ENCODE results near the gene SEC23IP.
A peak's percentile ranks its signal among the peaks of the same experiment; 100 is the strongest.
"Not testable (repeated sequence)": the region's sequence is repeated elsewhere in the genome, so short reads cannot be mapped to it uniquely, and the experiment has no call there.

The SEC23IP gene

GRCh38 chr10:119892188-119893065, at the start of gene SEC23IP:
SEC23IP (plus strand) TSS chr10:119892730; CDS start chr10:119892783, 53 bp downstream.
- DNase-seq (ENCODE audit: low read depth) = peak; percentile 90

DNA sequence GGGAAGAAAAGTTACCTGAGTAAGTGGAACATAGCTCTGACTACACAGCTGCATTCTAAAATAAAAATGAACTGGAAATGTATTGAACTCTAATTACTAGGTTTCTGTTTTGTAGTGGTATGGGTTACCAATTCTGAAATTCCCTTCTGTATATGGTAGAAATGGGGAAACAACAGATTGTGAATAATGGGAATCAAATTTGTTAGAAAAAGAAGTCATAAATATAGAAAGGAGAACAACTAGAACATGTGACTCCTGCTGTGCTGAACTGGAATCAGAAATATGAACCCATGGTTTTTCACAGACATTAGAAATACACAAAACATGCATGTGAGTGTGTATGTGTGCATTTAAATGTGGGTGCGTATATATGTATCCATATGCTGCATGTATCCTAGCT, 46.9 kb upstream of the SEC23IP start:
- DNase-seq (ENCODE audit: low read depth) = no peak

GRCh38 chr10:119849031-119849789, 43.3 kb upstream of the SEC23IP start:
- no peak for DNase-seq (ENCODE audit: low read depth)

GRCh38 chr10:119849944-119850343, 42.6 kb upstream of the SEC23IP start:
- no peak for DNase-seq (ENCODE audit: low read depth)

DNA sequence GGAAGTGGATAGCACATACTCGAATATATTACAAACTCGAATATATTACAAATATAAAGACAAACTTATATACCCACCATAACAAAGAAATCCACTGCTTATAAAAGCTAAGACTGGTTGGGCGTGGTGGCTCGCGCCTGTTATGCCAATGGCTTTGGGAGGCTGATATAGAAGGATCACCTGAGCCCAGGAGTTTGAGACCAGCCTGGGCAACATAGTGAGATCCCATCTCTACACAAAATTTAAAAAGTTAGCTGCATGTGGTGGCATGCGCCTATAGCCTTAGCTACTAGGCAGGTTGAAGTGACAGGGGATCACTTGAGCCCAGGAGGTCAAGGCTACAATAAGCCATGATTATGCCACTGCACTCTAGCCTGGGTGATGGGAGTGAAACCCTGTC, 40.3 kb upstream of the SEC23IP start:
- DNase-seq (ENCODE audit: low read depth) = no peak

DNA sequence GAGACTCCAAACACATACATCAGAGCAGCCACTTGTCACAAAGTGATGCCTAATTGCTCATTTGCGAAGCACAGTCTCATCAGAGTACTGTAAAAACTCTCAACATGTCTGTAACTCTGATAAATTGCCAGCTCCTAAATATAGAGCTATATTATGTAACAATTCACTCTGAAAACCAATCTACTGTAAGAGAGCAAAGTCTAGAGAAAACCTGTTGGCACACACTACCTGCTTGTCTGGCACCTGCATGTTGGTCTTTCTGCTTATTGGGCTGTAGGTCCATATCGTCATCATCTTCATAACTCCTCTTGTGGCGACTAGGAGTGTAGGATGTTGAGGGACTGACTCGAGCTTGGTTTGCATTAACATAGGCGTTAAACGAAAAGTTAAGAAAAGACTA, 39.7 kb upstream of the SEC23IP start:
- no peak for DNase-seq (ENCODE audit: low read depth)

- DNase-seq (ENCODE audit: low read depth) = no peak
These were observed 39.0 kb upstream of the SEC23IP start for GRCh38 chr10:119853574-119853973.

- no peak for DNase-seq (ENCODE audit: low read depth)
These were observed 34.5 kb upstream of the SEC23IP start for GRCh38 chr10:119858063-119858462.

GRCh38 chr10:119859420-119860258, 32.9 kb upstream of the SEC23IP start:
- DNase-seq (ENCODE audit: low read depth) = no peak

- DNase-seq (ENCODE audit: low read depth) = no peak
These were observed 31.5 kb upstream of the SEC23IP start for GRCh38 chr10:119860866-119861607.

GRCh38 chr10:119862524-119862923, 30.0 kb upstream of the SEC23IP start:
- no peak for DNase-seq (ENCODE audit: low read depth)

- DNase-seq (ENCODE audit: low read depth) = no peak
These were observed 28.5 kb upstream of the SEC23IP start for GRCh38 chr10:119863951-119864565.

DNA sequence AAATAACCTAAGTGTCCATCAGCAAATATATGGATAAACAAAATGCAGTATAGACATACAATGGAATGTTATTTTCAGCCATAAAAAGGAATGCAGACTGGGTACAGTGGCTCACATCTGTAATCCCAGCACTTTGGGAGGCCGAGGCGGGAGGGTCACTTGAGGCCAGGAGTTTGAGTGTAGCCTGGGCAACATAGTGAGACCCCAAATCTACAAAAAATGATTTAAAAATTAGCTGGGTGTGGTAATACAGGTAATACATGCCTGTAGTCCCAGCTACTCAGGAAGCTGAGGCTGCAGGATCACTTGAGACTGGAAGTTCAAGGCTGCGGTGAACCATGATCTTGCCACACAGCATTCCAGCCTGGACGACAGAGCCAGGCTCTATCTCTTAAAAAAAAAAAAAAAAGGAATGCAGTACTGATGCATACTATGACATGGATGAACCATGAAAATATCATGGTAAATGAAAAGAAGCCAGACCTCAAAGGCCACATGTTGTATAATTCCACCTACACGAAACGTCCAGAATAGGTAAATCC, 26.8 kb upstream of the SEC23IP start:
- no peak for DNase-seq (ENCODE audit: low read depth)

DNA sequence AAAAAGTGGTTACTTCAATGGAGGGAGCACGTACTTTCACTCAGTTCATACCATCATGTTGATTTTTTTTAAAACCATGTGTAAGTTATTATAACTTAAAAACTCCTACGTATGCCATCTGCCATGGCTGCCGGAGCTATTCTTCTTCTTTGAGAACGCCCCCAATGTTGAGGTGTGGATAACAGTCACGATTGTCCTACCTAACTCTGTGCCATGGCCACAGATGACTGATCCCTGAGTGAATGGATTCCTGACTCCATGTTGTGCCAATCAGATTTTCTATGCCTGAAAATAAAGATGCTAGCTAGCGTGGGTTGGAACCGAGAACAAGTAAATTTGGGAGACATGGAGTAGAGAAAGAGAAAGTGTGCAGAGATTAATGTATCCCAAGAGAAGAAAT, 25.2 kb upstream of the SEC23IP start:
- DNase-seq (ENCODE audit: low read depth) = no peak

DNA sequence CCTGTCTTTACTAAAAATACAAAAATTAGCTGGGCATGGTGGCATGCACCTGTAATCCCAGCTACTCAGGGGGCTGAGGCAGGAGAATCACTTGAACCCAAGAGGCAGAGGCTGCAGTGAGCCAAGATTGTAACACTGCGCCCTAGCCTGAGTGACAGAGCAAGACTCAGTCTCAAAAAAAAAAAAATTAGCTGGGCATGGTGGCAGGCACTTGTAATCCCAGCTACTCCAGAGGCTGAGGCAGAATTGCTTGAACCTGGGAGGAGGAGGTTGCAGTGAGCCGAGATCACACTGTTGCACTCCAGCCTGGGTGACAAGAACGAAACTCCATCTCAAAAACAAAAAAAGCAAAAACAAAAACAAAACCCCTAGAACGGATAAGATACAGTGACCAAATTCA, 23.1 kb upstream of the SEC23IP start:
- not testable (repeated sequence) for DNase-seq (ENCODE audit: low read depth)

DNA sequence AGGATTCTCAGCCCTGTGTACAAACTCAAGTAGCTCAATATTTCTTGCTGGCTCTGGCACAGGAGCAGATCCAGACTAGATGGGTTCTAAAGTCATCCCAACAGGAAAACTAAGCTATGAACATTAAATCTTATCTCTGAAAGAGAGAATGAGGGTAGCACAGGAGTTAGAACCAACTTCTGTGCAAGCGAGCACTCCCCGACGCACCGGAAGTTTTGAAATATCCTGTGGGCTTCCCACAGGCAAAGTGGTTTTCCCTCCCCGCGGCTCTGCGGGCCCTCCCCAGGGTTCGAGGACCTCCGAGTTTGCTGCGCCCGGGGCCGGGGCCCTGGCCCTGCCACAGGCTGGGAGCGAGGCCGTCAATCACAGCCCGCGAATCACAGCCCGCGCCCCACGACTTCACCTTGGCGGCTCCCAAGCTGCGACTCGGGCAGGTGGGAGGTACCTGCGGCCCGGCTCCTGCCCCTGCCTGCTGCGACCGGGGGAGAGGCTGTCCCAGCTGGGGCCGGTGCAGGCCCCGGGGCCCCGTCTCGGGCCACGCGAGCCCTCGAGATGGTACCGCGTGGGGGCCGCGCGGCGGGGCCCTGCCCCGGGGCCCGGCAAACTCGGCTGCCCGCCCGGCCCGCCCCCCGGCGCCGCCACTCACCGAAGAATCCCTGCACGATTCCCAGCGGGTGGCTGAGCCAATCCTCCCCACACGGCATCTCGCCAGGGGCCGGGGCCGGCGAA, 20.5 kb upstream of the SEC23IP start:
- DNase-seq (ENCODE audit: low read depth) = peak; percentile 37

DNA sequence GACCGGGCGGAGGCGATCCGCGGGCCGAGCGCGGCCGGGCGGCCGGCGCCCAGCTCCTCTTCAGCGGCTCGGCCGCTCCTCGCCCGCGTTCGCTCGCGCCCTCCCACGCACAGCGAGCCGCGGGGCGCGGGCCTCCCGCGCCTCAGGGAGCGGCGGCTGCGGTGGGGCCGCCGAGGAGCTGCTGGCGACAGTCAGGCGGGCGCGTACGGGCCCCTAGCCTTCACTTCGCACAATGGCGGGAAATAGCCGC, 20.0 kb upstream of the SEC23IP start, which contains the start of gene MCMBP:
Gene MCMBP (minus strand): TSS at position 234 of the 250 bp plus-strand sequence. CDS start 259 bp downstream, outside the sequence.
- no peak for DNase-seq (ENCODE audit: low read depth)

- peak; percentile 84 for DNase-seq (ENCODE audit: low read depth)
These were observed 19.5 kb upstream of the SEC23IP start for GRCh38 chr10:119872860-119873681.

- no peak for DNase-seq (ENCODE audit: low read depth)
These were observed 14.0 kb upstream of the SEC23IP start for GRCh38 chr10:119878524-119878923.
